Measurements from ENCODE around the gene NID2. TPM values are rescaled to one million over a fixed set of nuclear protein-coding genes. Genes with fewer than 3 reads are reported as not detected.
A peak's percentile ranks its signal among the peaks of the same experiment; 100 is the strongest.

Gene NID2
- total RNA-seq (2014; rRNA removed; shearing (Covaris generic)), result 1.6 and 2.2 TPM in 2 replicates
- polyA plus RNA-seq (2015; cell fraction: cytosol; rRNA removed), result 1.6 and 2.3 TPM in 2 replicates
- 10.5 and 11.5 TPM in 2 replicates for polyA plus RNA-seq (2015; cell fraction: nucleus; rRNA removed)

GRCh38 chr14:52068615-52069306 lies at the start of gene NID2:
Gene NID2, minus strand, starts transcription at chr14:52069059. Its CDS starts 65 bp downstream, at chr14:52068994.
- peak; percentile 77 for DNase-seq (ENCODE audit: low read depth)

DNA sequence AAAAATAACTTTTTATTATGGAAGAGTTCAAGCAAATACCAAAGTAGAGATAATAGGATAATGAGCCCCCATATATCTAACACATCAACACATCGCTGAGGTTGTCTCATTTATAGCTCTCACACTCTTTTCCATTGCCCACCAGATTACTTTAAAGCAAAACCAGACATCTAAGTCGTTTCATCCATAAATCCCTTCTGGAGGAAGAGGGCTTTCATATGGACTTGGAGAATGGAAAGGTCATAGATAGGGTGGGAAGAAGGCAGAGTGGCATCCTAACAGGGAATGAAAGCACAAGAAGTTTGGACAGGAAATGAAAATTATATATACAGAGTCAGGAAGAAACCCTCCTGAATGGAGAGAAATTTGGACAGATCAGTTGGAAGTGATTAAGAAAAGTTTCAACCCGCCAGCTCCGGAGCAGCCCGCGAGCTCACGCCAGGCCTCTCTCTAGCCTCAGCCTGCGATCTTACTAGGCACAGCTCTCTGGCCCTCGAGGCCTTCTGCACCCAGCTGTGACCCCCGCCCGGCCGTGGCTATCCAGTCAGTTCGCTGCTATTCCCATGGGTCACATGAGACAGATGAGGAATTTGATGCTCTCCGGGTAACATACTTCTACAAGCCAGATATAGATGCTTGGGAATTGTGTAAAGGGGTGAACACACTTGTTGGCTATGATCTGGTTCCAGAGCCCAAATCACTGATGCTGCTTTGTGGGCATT lies 48.4 kb upstream of the NID2 start:
- no peak for DNase-seq (ENCODE audit: low read depth)

DNA sequence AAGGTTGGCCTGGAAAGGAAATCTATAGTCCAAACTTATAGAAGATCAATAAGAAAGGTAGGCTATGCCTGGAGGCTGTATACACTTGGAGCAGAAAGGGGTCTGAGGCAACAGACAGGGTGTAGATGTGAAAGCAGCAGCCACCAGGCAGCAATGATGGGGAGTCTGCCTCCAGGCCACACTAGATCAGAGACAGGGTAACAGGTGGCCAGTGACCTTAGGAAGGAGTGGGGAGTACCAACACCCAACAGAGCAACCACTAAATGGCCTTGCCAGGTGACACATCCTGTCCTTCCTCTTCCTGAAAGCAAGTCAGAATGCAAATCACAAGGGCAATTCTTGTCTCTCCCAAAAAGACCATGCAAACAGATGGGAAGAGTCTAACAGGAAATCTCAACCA lies 46.4 kb upstream of the NID2 start:
- DNase-seq (ENCODE audit: low read depth), result peak; percentile 22

DNA sequence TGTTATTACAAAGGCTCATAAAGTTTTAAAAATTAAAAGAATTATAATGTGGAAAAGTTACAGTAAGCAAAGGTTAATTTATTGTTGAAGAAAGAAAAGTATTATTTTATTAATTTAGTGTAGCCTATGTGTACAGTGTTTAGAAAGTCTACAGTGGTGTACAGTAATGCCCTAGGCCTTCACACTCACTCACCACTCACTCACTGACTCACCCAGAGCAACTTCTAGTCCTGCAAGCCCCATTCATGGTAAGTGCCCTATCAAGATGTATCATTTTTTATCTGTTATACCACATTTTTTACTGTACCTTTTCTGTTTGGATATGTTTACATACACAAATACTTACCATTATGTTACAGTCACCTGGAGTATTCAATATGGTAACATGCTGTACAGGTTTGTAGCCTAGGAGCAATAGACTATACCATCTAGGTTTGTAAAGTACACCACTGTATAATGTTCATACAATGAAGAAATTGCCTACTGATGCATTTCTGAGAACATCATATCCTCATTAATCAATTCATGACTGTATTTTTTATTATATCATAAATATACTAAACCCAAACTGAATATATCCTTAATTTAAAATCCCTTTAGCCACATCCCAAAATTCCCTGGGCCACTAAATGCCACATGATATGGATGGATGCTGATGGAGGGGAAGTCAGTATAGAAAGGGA lies 43.6 kb upstream of the NID2 start:
- DNase-seq (ENCODE audit: low read depth), result peak; percentile 84

- peak; percentile 70 for DNase-seq (ENCODE audit: low read depth)
These were observed 42.7 kb upstream of the NID2 start for GRCh38 chr14:52111583-52111982.

DNA sequence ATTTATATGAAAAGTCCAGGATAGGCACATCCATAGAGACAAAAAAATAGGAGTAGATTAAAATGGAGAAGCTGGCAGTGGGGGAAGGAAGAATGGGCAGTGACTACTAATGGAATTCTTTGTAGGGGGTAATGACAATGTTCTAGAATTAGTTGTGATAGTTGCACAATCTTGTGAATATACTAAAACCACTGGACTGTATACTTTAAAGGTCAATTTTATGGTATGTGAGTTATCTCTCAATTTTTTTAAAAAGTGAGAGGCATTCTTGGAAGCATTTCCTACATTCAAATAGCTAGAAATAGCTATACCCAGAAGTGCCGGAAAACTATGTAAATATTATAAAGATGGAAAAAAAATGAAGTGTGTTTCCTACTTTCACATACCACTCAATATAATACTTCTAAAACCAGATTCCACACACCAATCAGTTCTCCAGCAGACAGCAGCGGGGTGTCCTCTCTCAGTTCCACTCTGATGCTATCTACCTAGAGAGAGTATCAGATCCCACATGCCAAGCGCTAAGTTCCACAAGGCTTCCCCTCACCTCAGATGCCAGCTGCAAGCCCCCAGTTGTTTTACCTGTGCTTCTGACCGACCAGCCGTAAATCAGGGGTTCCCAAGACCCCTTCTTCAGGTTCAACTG lies 41.7 kb upstream of the NID2 start:
- DNase-seq (ENCODE audit: low read depth), result no peak

GRCh38 chr14:52108823-52109222 lies 40.0 kb upstream of the NID2 start:
- no peak for DNase-seq (ENCODE audit: low read depth)

- DNase-seq (ENCODE audit: low read depth), result no peak
These were observed 38.0 kb upstream of the NID2 start for GRCh38 chr14:52106840-52107239.

- DNase-seq (ENCODE audit: low read depth), result no peak
These were observed 34.6 kb upstream of the NID2 start for GRCh38 chr14:52103416-52103815.

DNA sequence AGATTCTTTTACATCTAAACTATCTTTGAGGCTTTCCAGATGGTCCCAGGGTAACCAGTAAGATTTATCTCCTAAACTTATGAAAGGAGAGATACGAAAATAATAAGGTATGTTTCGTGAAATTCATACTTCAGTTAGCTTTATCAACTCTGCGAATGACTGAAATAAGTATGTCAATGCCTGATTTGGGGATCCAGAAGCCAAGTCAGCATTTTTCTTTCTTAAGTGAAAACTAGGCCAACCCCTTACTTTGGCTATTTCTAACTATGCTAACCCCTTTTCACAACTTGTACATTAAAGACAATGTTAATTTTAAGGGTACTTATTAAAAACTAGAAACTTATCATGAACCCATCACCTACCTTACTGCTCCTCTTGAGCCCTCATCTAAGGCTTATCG lies 26.9 kb upstream of the NID2 start:
- no peak for DNase-seq (ENCODE audit: low read depth)

DNA sequence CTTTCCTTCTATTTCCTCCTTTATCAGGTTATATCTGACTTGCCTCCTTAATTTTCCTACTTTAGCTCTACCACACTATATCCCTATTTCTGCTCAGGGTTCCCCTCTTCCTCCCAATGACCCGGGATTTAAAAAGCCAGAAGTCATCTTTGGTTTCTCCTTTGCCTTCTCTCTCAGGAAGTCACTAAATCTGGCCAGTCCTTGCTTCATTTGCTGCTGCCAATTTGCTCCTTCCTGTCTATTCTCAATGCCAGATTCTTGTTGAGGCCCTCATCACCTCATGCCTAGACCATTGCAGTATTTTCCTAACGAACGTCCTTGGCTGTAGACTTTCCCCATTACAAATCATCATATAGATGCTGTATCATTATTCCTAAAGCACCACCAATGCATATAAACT lies 26.5 kb upstream of the NID2 start:
- no peak for DNase-seq (ENCODE audit: low read depth)

- DNase-seq (ENCODE audit: low read depth), result no peak
These were observed 25.9 kb upstream of the NID2 start for GRCh38 chr14:52094546-52095271.

DNA sequence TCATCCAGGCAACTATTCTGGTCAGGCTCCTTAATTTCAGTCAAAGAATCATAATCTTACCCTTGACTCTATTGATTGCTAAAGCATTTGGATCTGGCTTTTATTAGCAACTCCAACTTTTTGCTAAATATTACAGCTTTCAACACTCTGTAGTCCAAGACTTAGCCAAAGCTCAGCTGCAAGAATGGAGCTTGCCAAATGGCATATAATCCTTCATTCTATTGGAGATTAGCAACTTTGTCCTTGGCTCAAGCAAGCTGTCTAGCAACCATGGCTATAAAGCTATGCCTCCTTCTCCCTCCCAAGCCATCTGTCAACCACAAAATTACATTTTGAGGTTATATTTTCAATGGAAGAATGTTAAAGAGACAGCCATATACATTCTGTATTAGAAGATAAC lies 23.1 kb upstream of the NID2 start:
- DNase-seq (ENCODE audit: low read depth), result no peak

DNA sequence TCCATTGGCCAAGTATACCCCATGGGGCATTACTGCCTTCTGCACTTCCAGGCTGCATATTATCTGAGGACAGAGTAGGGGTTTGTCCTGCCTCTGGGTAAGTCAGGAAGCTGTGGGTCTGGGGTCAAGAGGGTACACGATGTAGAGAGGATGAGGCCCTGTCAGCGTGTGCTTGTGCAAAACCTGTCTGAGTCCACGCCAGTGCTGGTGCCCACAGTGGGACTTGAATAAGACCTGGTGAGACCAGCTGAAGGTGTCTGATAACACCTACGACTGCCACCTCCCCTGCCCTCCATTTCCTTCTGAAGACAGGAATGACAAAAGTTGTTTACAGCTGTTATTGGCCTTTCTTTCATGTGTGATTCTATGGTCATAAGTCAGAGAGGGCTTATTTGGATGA lies 22.1 kb upstream of the NID2 start:
- no peak for DNase-seq (ENCODE audit: low read depth)

GRCh38 chr14:52089218-52089617 lies 20.4 kb upstream of the NID2 start:
- no peak for DNase-seq (ENCODE audit: low read depth)

DNA sequence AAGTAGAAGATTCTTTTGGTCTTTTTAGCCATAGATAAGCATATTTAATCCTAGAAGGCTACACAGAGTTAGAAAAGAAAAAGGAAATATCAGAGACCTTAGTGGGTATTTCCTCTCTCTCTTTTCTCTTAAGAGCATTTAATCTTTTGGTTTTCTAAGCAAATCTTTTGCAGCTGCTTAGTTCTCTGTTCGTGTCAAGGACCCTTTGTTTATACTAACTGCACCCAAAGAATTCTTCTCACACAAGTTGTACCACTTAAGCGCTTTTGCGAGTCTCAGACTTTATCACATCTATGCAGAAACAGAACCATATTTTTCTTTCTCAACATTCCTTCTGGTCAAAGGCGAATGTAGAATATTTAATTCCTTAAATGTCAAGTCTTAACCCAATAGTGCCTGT lies 17.9 kb upstream of the NID2 start:
- DNase-seq (ENCODE audit: low read depth), result no peak

- DNase-seq (ENCODE audit: low read depth), result no peak
These were observed 14.0 kb upstream of the NID2 start for GRCh38 chr14:52082903-52083302.

GRCh38 chr14:52081964-52082363 lies 13.1 kb upstream of the NID2 start:
- no peak for DNase-seq (ENCODE audit: low read depth)

GRCh38 chr14:52080808-52081755 lies 12.2 kb upstream of the NID2 start:
- DNase-seq (ENCODE audit: low read depth), result peak; percentile 90
